Measurements from ENCODE around the gene HDAC7.

The HDAC7 gene

GRCh38 chr12:47735649-47736048 lies 84.1 kb downstream of the HDAC7 start:
- no peak for TF ChIP-seq POLR2A (IDR thresholded peaks at IDR 0.05; ENCODE audit: low read depth, low read length)
- TF ChIP-seq TAF1 (IDR thresholded peaks at IDR 0.05; ENCODE audit: borderline replicate concordance, low read depth, low read length): no peak
- FAIRE-seq (no peak), DNase-seq (ENCODE audit: insufficient read length) (no peak)

GRCh38 chr12:47734725-47735480 lies 84.8 kb downstream of the HDAC7 start:
- FAIRE-seq: no peak
- no peak for DNase-seq (ENCODE audit: insufficient read length)
- TF ChIP-seq POLR2AphosphoS5 (IDR thresholded peaks at IDR 0.05; ENCODE audit: low read depth, low read length): no peak

GRCh38 chr12:47733142-47733541 lies 86.6 kb downstream of the HDAC7 start:
- TF ChIP-seq TAF1 (IDR thresholded peaks at IDR 0.05; ENCODE audit: borderline replicate concordance, low read depth, low read length): no peak
- no peak for TF ChIP-seq POLR2AphosphoS5 (IDR thresholded peaks at IDR 0.05; ENCODE audit: low read depth, low read length)
- no peak for TF ChIP-seq POLR2A (IDR thresholded peaks at IDR 0.05; ENCODE audit: low read depth, low read length)
- DNase-seq (ENCODE audit: insufficient read length) (no peak), FAIRE-seq (no peak)

All from GM12892 (cell line).